ENCODE data around the gene DDO.

DNA sequence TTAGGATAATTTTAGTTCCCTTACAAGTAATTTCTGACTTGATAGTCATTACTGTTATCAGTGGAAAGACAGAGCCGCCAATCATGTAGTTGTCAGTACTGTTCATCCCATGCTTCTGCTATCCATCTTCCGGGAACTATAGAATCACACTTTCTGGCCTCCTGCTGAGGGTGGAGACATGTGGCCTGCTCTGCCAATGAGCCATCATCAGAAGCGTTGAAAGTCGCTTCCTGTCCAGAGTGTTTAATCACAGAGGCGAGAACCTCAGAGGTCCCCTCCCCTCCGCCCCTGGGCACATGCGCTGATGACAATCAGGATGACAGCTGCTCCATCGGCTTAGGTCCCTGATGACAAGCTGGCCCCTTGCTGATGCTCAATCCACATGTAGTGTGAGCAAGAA is 3.0 kb downstream of the DDO start:
- TF ChIP-seq, protein P1, sequence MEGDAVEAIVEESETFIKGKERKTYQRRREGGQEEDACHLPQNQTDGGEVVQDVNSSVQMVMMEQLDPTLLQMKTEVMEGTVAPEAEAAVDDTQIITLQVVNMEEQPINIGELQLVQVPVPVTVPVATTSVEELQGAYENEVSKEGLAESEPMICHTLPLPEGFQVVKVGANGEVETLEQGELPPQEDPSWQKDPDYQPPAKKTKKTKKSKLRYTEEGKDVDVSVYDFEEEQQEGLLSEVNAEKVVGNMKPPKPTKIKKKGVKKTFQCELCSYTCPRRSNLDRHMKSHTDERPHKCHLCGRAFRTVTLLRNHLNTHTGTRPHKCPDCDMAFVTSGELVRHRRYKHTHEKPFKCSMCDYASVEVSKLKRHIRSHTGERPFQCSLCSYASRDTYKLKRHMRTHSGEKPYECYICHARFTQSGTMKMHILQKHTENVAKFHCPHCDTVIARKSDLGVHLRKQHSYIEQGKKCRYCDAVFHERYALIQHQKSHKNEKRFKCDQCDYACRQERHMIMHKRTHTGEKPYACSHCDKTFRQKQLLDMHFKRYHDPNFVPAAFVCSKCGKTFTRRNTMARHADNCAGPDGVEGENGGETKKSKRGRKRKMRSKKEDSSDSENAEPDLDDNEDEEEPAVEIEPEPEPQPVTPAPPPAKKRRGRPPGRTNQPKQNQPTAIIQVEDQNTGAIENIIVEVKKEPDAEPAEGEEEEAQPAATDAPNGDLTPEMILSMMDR (IDR thresholded peaks at IDR 0.05), result no peak
- TF ChIP-seq POLR2A (IDR thresholded peaks at IDR 0.05) (no peak), EP300 (IDR thresholded peaks at IDR 0.05) (no peak)

Data from gastroesophageal sphincter (tissue), 3 donors.